Ureter (tissue), 1 donor: ENCODE data around the gene NEURL3. TPM values are rescaled to one million over a fixed set of nuclear protein-coding genes. Genes with fewer than 3 reads are reported as not detected.
"Not testable (repeated sequence)": the region's sequence is repeated elsewhere in the genome, so short reads cannot be mapped to it uniquely, and the experiment has no call there.

Experiments used
- DNase-seq: peaks from one replicate; pipeline ENCODE4 v3.0.0-alpha.2; 2020; ENCODE audit warnings: low spot score
- total RNA-seq: library from RNA; stranded (reverse); gene quantifications from one replicate; pipeline ENCODE4 v1.2.4, GENCODE V29; 2023
- donor health status: DM: yes; HTN: yes; CAD: no.

NEURL3 gene
- total RNA-seq, 1 donor from 2014 or later = 0.70 TPM

GRCh38 chr2:96507957-96508520 is 2.9 kb upstream of the NEURL3 start:
- DNase-seq = no peak

GRCh38 chr2:96506907-96507240 is 1.7 kb upstream of the NEURL3 start:
- peak; percentile 34 for DNase-seq

GRCh38 chr2:96506016-96506906 is 1.1 kb upstream of the NEURL3 start:
- DNase-seq = peak; percentile 38

- no peak for DNase-seq
Observed at GRCh38 chr2:96503637-96504243, 1.4 kb downstream of the NEURL3 start.

- no peak for DNase-seq
Observed at GRCh38 chr2:96502891-96503636, 2.1 kb downstream of the NEURL3 start.

GRCh38 chr2:96501886-96502810 is 3.0 kb downstream of the NEURL3 start:
- no peak for DNase-seq

GRCh38 chr2:96501471-96501874 is 3.7 kb downstream of the NEURL3 start:
- DNase-seq = no peak

GRCh38 chr2:96500385-96501066 is 4.6 kb downstream of the NEURL3 start:
- DNase-seq = no peak

- no peak for DNase-seq
Observed at GRCh38 chr2:96499061-96499960, 5.8 kb downstream of the NEURL3 start.

GRCh38 chr2:96498611-96499010 is 6.5 kb downstream of the NEURL3 start:
- not testable (repeated sequence) for DNase-seq

GRCh38 chr2:96498021-96498431 is 7.1 kb downstream of the NEURL3 start:
- no peak for DNase-seq

- no peak for DNase-seq
Observed at GRCh38 chr2:96495982-96496629, 9.1 kb downstream of the NEURL3 start.

- no peak for DNase-seq
Observed at GRCh38 chr2:96494188-96494587, 11.0 kb downstream of the NEURL3 start.

GRCh38 chr2:96493072-96493471 is 12.1 kb downstream of the NEURL3 start:
- DNase-seq = no peak

- no peak for DNase-seq
Observed at GRCh38 chr2:96491860-96492497, 13.2 kb downstream of the NEURL3 start.

- DNase-seq = no peak
Observed at GRCh38 chr2:96489663-96490062, 15.5 kb downstream of the NEURL3 start.

GRCh38 chr2:96489261-96489660 is 15.9 kb downstream of the NEURL3 start:
- DNase-seq = no peak

GRCh38 chr2:96486696-96487095 is 18.5 kb downstream of the NEURL3 start:
- no peak for DNase-seq
